OCI-LY1 (cell line): ENCODE data around the gene OGFOD1.
A peak's percentile ranks its signal among the peaks of the same experiment; 100 is the strongest.

Source experiments
- H2AFZ ChIP-seq: fragments of 200-600 bp; sonication (generic), shearing (Covaris generic); 2 replicates; pipeline ENCODE4 v1.6.0; 2014; ENCODE audit warnings: antibody characterized with exemption, mild to moderate bottlenecking, low read length
- H3F3A ChIP-seq: fragments of 200-600 bp; sonication (generic), shearing (Covaris generic); 2 replicates; pipeline ENCODE4 v1.6.0; 2014; ENCODE audit warnings: mild to moderate bottlenecking, antibody characterized with exemption, low read length, moderate library complexity; ENCODE audit not compliant: insufficient read depth
- H3K27ac ChIP-seq: fragments of 200-600 bp; sonication (generic); 2 replicates; pipeline ENCODE4 v1.5.1; 2014; ENCODE audit warnings: low read length, mixed run types, mild to moderate bottlenecking, low read depth; ENCODE audit not compliant: poor library complexity, severe bottlenecking
- H3K27me3 ChIP-seq: fragments of 200-600 bp; sonication (generic); 2 replicates; pipeline ENCODE4 v1.6.0; 2014; ENCODE audit warnings: antibody characterized with exemption, mild to moderate bottlenecking, low read length, moderate library complexity; ENCODE audit not compliant: insufficient read depth
- H3K36me3 ChIP-seq: fragments of 200-600 bp; sonication (generic); 2 replicates; pipeline ENCODE4 v1.6.1; 2014; ENCODE audit warnings: mild to moderate bottlenecking, antibody characterized with exemption, low read length, moderate library complexity, mixed read lengths; ENCODE audit not compliant: insufficient read depth
- H3K4me1 ChIP-seq: fragments of 200-600 bp; sonication (generic); 2 replicates; pipeline ENCODE4 v1.5.1; 2014; ENCODE audit warnings: mild to moderate bottlenecking, low read length, moderate library complexity; ENCODE audit not compliant: insufficient read depth, severe bottlenecking
- H3K4me2 ChIP-seq: fragments of 200-600 bp; sonication (generic), shearing (Covaris generic); 2 replicates; pipeline ENCODE4 v1.6.1; 2014; ENCODE audit warnings: low read length
- H3K4me3 ChIP-seq: fragments of 200-600 bp; sonication (generic); 2 replicates; pipeline ENCODE4 v1.5.1; 2014; ENCODE audit warnings: low read length, low read depth, mild to moderate bottlenecking, mixed read lengths; ENCODE audit not compliant: poor library complexity, severe bottlenecking
- H3K79me2 ChIP-seq: fragments of 200-600 bp; shearing (Covaris generic); 2 replicates; pipeline ENCODE4 v1.6.1; 2016; ENCODE audit warnings: mixed run types, low read length, mixed read lengths; ENCODE audit not compliant: insufficient read depth
- H3K9ac ChIP-seq: fragments of 200-600 bp; sonication (generic), shearing (Covaris generic); 2 replicates; pipeline ENCODE4 v1.6.1; 2014; ENCODE audit warnings: mild to moderate bottlenecking, low read length, mixed read lengths
- H3K9me2 ChIP-seq: fragments of 200-600 bp; sonication (generic), shearing (Covaris generic); 2 replicates; pipeline ENCODE4 v1.6.1; 2014; ENCODE audit warnings: low read depth, mild to moderate bottlenecking, low read length, mixed read lengths
- H3K9me3 ChIP-seq: fragments of 200-600 bp; shearing (Covaris generic); 2 replicates; pipeline ENCODE4 v1.6.1; 2014; ENCODE audit warnings: low read length, mixed read lengths
- H4K20me1 ChIP-seq: fragments of 200-600 bp; sonication (generic), shearing (Covaris generic); 2 replicates; pipeline ENCODE4 v1.6.0; 2016; ENCODE audit warnings: mild to moderate bottlenecking, low read length; ENCODE audit not compliant: insufficient read depth
- EZH2 ChIP-seq: fragments of 200-600 bp; sonication (generic), shearing (Covaris generic); IDR thresholded peaks from 2 replicates; pipeline ENCODE4 v1.8.0; 2017; ENCODE audit warnings: borderline replicate concordance, mixed run types, mild to moderate bottlenecking, antibody characterized with exemption, low read length, moderate library complexity, mixed read lengths
- TF ChIP-seq, protein P1 (sequence below): fragments of 200-600 bp; sonication (generic), shearing (Covaris generic); IDR thresholded peaks from 2 replicates; pipeline ENCODE4 v1.5.1; 2017; ENCODE audit warnings: mild to moderate bottlenecking, antibody characterized with exemption, low read length, moderate library complexity, mixed read lengths

The OGFOD1 gene

DNA sequence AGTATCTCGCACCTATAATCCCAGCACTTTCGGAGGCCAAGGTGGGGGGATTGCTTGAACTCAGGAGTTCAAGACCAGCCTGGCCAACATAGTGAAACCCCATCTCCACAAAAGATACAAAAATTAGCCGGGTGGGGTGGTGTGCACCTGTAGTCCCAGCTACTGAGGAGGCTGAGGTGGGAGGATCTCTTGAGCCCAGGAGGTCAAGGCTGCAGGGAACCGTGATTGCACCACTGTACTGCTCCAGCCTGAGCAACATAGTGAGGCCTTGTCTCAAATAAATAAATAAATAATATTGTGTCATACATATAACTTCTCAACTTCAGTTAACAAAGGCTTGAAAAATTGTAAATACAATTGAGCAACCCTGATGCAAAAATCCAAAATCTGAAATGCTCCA is 34.2 kb upstream of the OGFOD1 start:
- Histone ChIP-seq H4K20me1 (no peaks in the 10 kb centered on the region), H3K27me3 (no peaks in the 10 kb centered on the region), H3K9me2 (no peaks in the 10 kb centered on the region), H3K4me3 (no peak overlapping the region), H3K36me3 (peaks cover 24% of the 10 kb centered on the region), H2AFZ (no peak overlapping the region), H3K9ac (no peak overlapping the region), H3K4me2 (no peak overlapping the region), H3K4me1 (peaks cover 42% of the 10 kb centered on the region), H3F3A (no peaks in the 10 kb centered on the region), H3K27ac (no peak overlapping the region), H3K9me3 (no peaks in the 10 kb centered on the region), H3K79me2 (peaks cover 76% of the 10 kb centered on the region)
- TF ChIP-seq, protein P1, sequence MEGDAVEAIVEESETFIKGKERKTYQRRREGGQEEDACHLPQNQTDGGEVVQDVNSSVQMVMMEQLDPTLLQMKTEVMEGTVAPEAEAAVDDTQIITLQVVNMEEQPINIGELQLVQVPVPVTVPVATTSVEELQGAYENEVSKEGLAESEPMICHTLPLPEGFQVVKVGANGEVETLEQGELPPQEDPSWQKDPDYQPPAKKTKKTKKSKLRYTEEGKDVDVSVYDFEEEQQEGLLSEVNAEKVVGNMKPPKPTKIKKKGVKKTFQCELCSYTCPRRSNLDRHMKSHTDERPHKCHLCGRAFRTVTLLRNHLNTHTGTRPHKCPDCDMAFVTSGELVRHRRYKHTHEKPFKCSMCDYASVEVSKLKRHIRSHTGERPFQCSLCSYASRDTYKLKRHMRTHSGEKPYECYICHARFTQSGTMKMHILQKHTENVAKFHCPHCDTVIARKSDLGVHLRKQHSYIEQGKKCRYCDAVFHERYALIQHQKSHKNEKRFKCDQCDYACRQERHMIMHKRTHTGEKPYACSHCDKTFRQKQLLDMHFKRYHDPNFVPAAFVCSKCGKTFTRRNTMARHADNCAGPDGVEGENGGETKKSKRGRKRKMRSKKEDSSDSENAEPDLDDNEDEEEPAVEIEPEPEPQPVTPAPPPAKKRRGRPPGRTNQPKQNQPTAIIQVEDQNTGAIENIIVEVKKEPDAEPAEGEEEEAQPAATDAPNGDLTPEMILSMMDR, result no peak

DNA sequence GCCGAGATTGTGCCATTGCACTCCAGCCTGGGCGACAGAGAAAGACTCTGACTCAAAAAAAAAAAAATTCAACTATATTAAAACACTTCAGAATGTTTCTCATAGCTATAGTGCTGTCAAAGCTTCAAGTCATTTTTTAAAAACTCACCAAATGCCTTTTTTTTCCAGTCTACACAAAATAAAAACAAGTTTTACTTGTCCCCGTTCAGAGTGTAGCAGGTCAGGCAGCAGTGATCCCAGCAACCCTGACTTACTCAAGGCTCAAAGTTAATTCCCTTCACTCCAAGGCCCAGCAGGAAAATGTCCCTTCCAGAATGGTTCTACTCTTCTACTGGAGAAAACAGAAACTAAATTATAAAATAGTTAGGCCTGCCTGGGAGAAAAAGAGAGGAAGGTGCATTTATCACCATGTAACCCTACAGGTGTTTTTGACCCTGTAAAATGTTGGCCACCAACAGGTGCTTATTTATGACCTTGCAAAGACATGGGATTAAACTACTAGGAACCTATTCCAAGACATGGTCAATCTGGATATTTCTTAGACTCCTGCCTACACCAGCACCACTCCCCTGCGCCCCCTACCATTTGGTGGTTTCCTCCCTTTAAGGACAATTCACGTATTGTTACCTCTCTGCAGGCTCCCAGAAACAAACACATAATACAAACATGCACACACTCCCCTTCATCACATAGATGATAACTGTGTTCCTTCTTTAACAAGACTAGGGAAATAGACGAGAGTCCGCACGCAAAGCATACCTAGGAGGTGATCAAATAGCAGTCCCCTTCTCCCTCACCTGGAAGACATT is 31.4 kb upstream of the OGFOD1 start:
- H3K4me3 ChIP-seq, result no peak overlapping the region
- TF ChIP-seq, protein P1, result peak; percentile 21; the same call in 1 of the 2 replicates
- no peak for TF ChIP-seq EZH2
- H3K27ac ChIP-seq, result peak overlapping the region; percentile 90
- H2AFZ ChIP-seq, result no peak overlapping the region
- H3K9me3 ChIP-seq, result no peaks in the 10 kb centered on the region
- no peak overlapping the region for H3K4me2 ChIP-seq
- H3K9ac ChIP-seq, result no peak overlapping the region; the same call in 1 of the 2 replicates
- H3K27me3 ChIP-seq, result no peaks in the 10 kb centered on the region
- no peaks in the 10 kb centered on the region for H3K36me3 ChIP-seq
- no peaks in the 10 kb centered on the region for H3F3A ChIP-seq
- no peaks in the 10 kb centered on the region for H4K20me1 ChIP-seq
- peaks cover 93% of the 10 kb centered on the region for H3K79me2 ChIP-seq
- H3K4me1 ChIP-seq, result peaks cover 59% of the 10 kb centered on the region
- H3K9me2 ChIP-seq, result no peaks in the 10 kb centered on the region

DNA sequence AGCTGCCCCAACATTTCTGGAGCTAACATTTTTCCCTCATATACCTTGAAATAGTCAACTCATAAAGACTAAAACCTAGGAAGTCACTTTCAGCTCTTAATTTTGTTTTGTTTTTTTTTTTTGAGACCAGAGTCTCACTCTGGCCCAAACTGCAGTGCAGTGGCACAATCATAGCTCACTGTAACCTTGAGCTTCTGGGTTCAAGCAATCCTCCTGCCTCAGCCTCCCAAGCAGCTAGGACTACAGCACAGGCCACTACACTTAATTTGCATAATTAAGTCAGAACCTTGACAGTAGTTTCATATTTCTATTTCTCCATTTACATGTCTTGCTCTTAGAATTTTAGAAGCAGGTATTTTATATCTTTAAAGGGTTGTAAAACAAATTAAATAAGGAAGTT is 30.7 kb upstream of the OGFOD1 start:
- TF ChIP-seq EZH2, result no peak
- TF ChIP-seq, protein P1, result no peak
- Histone ChIP-seq H3K9me3 (no peaks in the 10 kb centered on the region), H3K4me3 (no peak overlapping the region), H3K9ac (no peak overlapping the region; the same call in 1 of the 2 replicates), H3K36me3 (no peaks in the 10 kb centered on the region), H3K79me2 (peaks cover 87% of the 10 kb centered on the region), H3K27ac (peak overlapping the region; percentile 90), H4K20me1 (no peaks in the 10 kb centered on the region), H3K4me2 (no peak overlapping the region), H2AFZ (no peak overlapping the region), H3K27me3 (no peaks in the 10 kb centered on the region), H3K9me2 (no peaks in the 10 kb centered on the region), H3K4me1 (peaks cover 55% of the 10 kb centered on the region), H3F3A (no peaks in the 10 kb centered on the region)
